GM18505 (cell line): ENCODE data around the gene DAP3.
"Not testable (repeated sequence)": the region's sequence is repeated elsewhere in the genome, so short reads cannot be mapped to it uniquely, and the experiment has no call there.

ENCODE experiments used
- ATAC-seq: cut with Tn5 transposase; IDR thresholded peaks from one replicate; pipeline ENCODE4 v1.9.1; 2021; ENCODE audit not compliant: unreplicated experiment
- POLR2A ChIP-seq: IDR thresholded peaks from 4 replicates; pipeline ENCODE4 v1.6.1; 2011; ENCODE audit warnings: borderline replicate concordance; ENCODE audit not compliant: insufficient read depth, insufficient read length; ENCODE audit errors: extremely low read depth

Gene DAP3

DNA sequence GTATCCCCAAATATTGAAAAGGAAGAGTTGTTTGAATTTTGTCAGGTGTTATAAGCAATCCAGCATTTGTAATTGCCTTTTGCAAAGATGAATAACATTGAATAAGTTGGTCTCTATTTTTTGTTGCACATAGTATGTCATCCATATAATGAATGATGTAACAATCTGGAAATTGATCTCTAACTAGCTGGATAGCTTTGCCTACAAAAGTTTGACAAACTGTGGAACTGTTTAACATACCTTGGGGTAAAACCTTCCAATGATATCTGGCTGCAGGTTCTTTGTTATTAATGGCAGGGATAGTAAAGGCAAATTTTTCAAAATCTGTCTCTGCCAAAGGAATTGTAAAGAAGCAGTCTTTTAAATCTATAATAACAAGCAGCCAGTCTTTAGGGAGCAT, 7.6 kb downstream of the DAP3 start:
- no peak for ATAC-seq
- TF ChIP-seq POLR2A = no peak

DNA sequence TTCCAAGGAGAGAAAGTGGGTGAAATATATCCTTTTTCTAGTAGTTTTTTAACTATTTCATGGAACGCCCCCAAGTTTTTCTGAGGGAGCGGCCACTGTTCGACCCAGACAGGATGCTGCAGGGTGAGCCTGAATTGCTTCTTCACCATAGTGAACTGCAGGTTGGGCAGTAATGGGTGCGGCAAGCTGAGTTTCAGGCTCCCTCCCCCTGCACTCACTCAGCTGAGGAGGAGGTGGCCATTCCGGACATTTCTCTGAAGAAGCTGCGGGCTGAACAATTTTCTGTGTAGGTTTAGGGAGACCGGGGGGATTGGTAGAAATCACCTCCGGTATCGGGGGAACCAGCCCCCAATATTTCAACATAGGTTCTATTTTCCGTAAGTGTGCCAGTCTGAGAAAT, 8.2 kb downstream of the DAP3 start:
- ATAC-seq = no peak
- TF ChIP-seq POLR2A = no peak

DNA sequence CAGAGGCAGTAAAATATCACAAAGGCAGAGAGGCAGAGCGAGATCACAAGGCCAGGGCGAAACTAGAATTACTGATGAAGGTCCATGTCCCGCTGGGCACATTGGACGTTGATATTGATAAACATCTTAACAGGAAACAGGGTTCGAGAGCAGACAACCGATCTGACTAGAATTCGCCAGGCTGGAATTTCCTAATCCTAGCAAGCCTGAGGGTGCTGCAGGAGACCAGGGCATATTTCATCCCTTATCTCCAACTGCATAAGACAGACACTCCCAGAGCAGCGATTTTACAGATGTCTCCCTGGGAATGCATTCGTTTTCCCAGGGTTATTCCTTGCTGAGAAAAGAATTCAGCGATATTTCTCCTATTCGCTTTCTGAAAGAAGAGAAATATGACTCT, 8.7 kb downstream of the DAP3 start:
- not testable (repeated sequence) for ATAC-seq

DNA sequence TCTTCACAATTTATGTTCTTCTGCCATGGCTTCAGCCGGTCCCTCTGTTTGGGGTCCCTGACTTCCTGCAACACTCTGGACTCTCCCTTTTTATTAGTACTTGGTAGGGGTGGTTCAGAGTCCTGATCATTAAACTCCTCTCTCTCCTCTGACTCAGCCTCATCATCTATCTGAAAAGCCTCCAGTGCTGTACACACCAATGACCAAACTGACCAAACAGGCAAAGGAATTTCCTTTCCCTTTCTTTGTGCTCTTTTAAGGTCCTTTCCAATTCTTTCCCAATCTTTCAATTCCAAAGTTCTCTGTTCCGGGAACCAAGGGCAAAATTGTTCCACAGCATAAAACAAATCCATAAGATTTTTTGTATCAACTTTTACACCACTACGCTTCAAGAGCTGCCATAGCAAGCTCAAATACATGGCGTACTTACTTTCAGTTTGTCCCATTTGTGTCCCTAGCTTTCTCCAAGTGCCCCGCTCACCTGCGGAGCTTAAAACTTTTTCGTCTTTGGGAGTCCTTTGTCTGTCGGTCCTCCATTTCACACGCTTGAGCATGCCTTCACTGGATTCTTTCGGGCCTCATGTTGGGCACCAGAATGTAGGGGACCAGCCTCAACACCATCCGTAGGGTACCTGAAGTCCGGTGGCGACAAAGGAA, 9.6 kb downstream of the DAP3 start:
- no peak for ATAC-seq
- no peak for TF ChIP-seq POLR2A

DNA sequence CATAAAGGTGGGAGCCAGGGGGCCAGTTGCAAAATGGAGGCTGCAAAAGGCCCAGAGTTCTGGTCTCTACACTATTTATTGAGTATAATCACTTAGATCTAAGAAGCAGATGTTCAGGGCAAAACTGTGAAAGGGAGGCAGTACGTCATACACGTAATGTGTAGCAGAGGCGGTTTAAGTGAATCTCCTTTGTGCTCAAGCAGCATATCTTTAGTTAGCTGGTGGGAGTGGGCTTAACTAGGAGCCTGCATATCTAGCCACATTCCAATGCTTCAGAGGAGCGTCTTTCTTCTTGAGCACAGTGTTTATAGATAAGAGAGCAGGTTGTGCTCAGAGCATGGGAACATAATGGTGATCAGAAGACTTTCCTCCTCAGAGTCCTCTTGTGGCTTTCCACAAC, 10.2 kb downstream of the DAP3 start:
- not testable (repeated sequence) for ATAC-seq

DNA sequence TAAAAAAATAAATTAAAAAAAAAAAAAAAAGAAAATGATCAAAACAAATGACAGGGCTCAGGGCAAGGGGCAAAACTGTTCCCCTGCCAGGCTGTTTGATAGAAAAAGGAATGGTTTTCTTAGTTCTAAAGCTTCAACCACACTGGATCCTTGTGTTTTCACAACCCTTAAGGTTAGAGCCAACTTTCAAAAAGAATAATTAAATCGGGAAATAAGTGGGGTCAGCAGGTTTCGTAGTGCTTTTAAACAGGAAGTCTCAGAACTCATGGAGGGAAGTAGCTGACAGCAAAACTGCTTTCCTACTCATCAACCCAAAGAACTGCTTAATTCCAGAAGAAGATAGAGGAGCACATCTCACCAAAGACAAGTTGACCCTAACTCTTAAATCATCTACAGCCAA, 12.8 kb downstream of the DAP3 start:
- not testable (repeated sequence) for ATAC-seq

DNA sequence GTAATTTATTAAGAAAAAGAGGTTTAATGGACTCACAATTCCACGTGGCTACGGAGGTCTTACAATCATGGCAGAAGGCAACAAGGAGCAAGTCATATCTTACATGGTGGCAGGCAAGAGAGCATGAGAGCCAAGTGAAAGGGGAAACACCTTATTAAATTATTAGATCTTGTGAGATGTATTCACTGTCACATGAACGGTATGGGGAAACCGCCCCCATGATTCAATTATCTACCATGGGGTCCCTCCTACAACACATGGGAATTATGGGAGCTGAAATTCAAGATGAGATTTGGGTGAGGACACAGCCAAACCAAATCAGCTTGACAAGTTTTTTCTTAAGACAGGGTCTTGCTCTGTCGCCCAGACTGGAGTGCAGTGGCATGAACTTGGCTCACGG, 14.3 kb downstream of the DAP3 start:
- no peak for TF ChIP-seq POLR2A
- no peak for ATAC-seq

DNA sequence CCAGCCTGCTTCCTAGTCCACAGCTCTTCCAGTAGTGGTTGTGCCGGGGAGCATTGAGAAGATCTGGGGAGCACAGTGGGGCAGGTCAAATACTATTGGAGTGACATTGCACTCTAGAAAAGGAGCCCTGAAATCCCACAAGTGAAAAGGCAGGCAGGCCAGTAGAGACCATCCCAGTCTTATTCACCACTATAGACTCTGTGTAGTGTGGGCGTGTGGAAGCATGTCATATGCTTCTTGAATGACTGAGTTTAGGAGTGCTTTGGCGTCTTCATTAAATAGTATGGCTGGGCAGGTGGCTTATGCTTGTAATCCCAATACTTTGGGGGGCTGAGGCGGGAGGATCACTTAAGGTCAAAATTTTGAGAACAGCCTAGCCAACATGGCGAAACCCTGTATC, 15.5 kb downstream of the DAP3 start:
- ATAC-seq = not testable (repeated sequence)

DNA sequence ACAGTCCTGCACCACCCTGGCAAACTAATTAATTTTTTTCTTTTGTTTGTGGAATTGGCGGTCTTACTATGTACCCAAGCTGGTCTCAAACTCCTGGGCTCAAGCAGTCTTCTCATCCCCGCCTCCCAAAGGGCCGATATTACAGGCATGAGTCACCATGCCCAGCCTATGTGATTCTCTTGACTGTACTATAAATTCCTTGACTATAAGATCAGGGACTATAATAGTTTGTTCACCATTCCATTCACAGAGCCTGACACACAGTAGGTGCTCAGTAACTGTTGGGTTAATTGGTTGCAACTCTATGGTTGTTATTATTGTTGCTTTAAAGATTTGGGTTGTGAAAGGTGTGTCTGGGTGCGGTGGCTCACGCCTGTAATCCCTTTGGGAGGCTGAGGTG, 17.2 kb downstream of the DAP3 start:
- no peak for ATAC-seq

DNA sequence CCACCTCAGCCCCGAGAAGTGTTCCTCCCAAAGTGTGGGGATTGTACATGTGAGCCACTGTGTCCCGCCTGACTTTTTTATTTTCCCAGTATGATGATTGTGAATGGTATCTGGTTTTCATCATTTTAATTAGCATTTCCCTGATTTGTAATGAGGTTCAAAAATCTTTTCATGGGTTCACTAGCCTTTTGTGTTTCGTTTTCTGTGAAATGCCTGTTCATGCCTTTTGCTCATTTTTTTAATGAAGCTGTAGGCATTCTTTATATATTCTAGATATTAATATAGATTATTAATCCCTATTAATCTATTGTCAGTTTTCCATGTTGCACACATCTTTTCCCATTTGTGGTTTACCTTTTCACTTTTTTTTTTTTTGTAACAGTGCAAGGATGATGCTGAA, 20.5 kb downstream of the DAP3 start:
- no peak for TF ChIP-seq POLR2A
- ATAC-seq = no peak

More for the DNA sequence above, 17.2 kb downstream of the DAP3 start:
- no peak for TF ChIP-seq POLR2A

DNA sequence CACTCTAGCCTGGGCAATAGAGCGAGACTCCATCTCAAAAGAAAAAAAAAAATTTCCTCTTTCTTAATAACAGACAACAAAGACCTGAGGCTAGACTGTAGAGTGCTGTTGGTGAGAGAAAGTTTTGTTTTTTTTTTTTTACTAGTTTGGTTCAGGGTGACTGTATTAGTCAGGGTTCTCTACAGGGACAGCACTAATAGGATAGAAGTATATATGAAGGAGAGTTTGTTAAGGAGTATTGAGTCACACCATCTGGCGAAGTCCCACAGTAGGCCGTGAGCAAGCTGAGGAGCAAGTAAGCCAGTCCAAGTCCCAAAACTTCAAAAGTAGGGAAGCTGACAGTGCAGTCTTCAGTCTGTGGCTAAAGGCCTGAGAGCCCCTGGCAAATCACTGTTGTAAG, 22.6 kb downstream of the DAP3 start:
- ATAC-seq = not testable (repeated sequence)

DNA sequence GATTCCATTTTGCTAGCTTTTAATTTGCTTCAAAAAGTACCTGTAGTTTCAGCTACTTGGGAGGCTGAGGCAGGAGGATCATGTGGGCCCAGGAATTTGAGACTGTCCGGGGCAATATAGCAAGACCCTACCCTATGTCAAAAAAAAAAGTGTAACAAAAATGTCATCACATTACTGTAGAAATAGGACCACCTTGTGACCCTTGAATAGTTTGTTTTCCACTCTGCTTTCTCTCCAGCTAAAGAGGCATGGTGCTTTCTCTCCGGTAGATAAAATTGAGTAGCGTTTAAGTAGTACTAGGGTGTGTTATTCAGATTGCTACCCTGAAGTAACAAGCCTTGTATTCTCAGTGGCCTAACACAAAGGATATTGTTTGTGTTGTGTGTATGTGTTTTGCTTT, 23.7 kb downstream of the DAP3 start:
- not testable (repeated sequence) for ATAC-seq

DNA sequence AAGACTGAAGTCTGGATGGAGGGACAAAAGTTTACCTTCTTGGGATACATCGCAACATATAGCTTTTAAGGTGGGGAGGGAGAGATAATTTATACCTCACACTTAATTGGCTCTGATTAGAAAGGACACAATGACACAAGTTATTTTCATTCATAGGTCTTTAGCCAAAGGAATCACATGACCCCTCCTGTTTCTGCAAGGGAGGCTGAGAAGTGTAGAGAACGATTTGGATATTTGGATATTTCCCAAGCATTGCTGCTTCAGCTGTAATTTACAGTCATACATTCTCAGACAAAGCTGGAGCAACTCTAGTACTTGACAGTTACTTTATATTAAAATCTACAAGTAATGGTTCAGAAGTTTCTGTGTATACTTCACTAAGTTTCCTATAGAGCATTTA, 24.2 kb downstream of the DAP3 start:
- no peak for TF ChIP-seq POLR2A
- no peak for ATAC-seq

DNA sequence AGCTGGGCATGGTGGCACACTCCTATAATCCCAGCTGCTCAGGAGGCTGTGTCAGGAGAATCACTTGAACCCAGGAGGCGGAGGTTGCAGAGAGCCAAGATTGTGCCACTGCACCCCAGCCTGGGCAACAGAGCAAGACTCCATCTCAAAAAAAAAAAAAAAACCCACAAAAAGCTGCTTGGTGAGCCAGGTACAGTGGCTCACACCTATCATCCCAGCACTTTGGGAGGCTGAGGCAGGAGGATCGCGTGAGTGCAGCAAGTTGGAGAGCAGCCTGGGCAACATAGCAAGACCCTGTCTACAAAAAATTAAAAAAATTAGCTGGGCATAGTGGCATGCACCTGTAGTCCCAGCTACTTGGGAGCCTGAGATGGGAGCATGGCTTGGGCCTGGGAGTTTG, 26.2 kb downstream of the DAP3 start:
- ATAC-seq = not testable (repeated sequence)

DNA sequence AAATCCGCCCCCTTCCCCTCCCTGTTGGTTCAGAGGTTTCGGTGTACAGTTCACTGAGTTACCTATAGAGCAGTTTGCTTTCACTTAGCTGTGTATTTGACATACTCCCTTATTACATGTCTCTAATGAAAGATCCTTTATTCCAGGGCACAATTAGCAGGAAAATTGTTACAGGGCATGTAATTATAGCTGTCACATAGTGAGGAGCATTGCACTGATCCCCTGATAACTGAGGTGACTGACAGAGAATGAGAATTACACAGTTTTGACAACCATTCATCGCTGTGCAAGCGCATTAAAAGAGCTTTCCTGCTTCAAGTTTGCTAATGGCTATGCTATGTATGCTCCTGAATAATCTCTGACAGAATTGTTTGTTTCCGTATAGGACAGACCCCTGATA, 26.9 kb downstream of the DAP3 start:
- no peak for ATAC-seq
- TF ChIP-seq POLR2A = no peak

DNA sequence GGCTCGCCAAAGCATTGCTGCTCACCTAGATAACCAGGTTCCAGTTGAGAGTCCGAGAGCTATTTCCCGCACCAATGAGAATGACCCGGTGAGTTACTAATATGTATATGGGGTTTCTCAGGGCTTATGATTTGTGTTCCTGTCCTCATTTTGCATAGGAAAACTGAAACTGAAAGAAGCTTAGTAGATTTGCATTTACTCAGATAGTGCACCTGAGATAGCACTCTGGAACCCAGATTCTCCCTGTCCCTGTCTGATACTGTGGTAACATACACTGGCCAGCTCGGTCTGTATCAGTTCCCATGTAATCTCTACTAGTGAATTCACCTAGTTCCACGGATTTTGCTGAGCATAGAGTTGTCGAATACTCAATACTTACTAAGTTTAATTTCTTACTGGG, 28.1 kb downstream of the DAP3 start:
- ATAC-seq = no peak
- TF ChIP-seq POLR2A = no peak

DNA sequence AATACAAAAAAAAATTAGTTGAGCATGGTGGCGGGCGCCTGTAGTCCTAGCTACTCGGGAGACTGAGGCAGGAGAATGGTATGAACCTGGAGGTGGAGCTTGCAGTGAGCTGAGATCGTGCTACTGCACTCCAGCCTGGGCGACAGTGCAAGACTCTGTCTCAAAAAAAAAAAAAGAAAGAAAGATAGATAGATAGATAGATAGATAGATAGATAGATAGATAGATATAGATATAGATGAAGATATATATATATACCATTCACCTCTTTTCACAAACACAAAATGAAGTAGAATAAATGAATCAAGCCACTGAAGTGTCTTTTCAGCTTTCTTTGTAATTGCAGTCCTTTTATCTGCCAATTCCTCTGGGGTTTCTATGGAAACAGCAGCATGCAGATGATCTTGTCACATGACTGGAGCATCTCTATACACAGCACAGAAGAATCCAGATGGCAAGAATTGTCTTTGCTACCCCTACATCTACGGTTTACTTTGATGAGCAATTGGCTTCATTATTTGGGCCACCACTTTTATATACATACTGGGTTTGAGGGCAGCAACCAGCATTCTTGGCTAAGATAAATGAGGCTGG, 29.7 kb downstream of the DAP3 start:
- not testable (repeated sequence) for ATAC-seq
